Measurements from ENCODE around the gene AMACR. TPM values are rescaled to one million over a fixed set of nuclear protein-coding genes. Genes with fewer than 3 reads are reported as not detected.
"Not testable (repeated sequence)": the region's sequence is repeated elsewhere in the genome, so short reads cannot be mapped to it uniquely, and the experiment has no call there.

AMACR gene
- total RNA-seq, 1 donor from 2014 or later: 29.3 TPM

GRCh38 chr5:34014626-34015025, 6.8 kb upstream of the AMACR start:
- no peak for DNase-seq (ENCODE audit: low spot score)
- Mint-ChIP-seq H3K4me3 (ENCODE audit: unreplicated experiment) (no peak overlapping the region), H3K27ac (ENCODE audit: unreplicated experiment) (no peak overlapping the region), H3K9me3 (ENCODE audit: unreplicated experiment) (no peaks in the 10 kb centered on the region), H3K4me1 (ENCODE audit: unreplicated experiment) (no peaks in the 10 kb centered on the region), H3K27me3 (ENCODE audit: unreplicated experiment) (no peaks in the 10 kb centered on the region), H3K36me3 (ENCODE audit: low read depth, unreplicated experiment) (no peaks in the 10 kb centered on the region)
- no peak for TF ChIP-seq CTCF (IDR thresholded peaks at IDR 0.05; ENCODE audit: unreplicated experiment)

- H3K27ac Mint-ChIP-seq (ENCODE audit: unreplicated experiment): no peak overlapping the region
- no peak overlapping the region for H3K4me3 Mint-ChIP-seq (ENCODE audit: unreplicated experiment)
- H3K36me3 Mint-ChIP-seq (ENCODE audit: low read depth, unreplicated experiment): no peaks in the 10 kb centered on the region
- H3K4me1 Mint-ChIP-seq (ENCODE audit: unreplicated experiment): peaks cover 6% of the 10 kb centered on the region
- no peaks in the 10 kb centered on the region for H3K27me3 Mint-ChIP-seq (ENCODE audit: unreplicated experiment)
- no peaks in the 10 kb centered on the region for H3K9me3 Mint-ChIP-seq (ENCODE audit: unreplicated experiment)
- no peak for DNase-seq (ENCODE audit: low spot score)
- no peak for TF ChIP-seq CTCF (IDR thresholded peaks at IDR 0.05; ENCODE audit: unreplicated experiment)
These were observed 5.7 kb upstream of the AMACR start for GRCh38 chr5:34013547-34013946.

- no peak for TF ChIP-seq CTCF (IDR thresholded peaks at IDR 0.05; ENCODE audit: unreplicated experiment)
- no peaks in the 10 kb centered on the region for H3K27me3 Mint-ChIP-seq (ENCODE audit: unreplicated experiment)
- no peak overlapping the region for H3K4me3 Mint-ChIP-seq (ENCODE audit: unreplicated experiment)
- H3K36me3 Mint-ChIP-seq (ENCODE audit: low read depth, unreplicated experiment): no peaks in the 10 kb centered on the region
- H3K4me1 Mint-ChIP-seq (ENCODE audit: unreplicated experiment): peaks cover 6% of the 10 kb centered on the region
- no peaks in the 10 kb centered on the region for H3K9me3 Mint-ChIP-seq (ENCODE audit: unreplicated experiment)
- no peak for DNase-seq (ENCODE audit: low spot score)
- H3K27ac Mint-ChIP-seq (ENCODE audit: unreplicated experiment): no peak overlapping the region
These were observed 4.9 kb upstream of the AMACR start for GRCh38 chr5:34012791-34013190.

- no peak overlapping the region for H3K4me3 Mint-ChIP-seq (ENCODE audit: unreplicated experiment)
- H3K9me3 Mint-ChIP-seq (ENCODE audit: unreplicated experiment): no peaks in the 10 kb centered on the region
- peaks cover 7% of the 10 kb centered on the region for H3K36me3 Mint-ChIP-seq (ENCODE audit: low read depth, unreplicated experiment)
- H3K4me1 Mint-ChIP-seq (ENCODE audit: unreplicated experiment): peaks cover 14% of the 10 kb centered on the region
- peaks cover 6% of the 10 kb centered on the region for H3K27me3 Mint-ChIP-seq (ENCODE audit: unreplicated experiment)
- TF ChIP-seq CTCF (IDR thresholded peaks at IDR 0.05; ENCODE audit: unreplicated experiment): no peak
- no peak for DNase-seq (ENCODE audit: low spot score)
- no peak overlapping the region for H3K27ac Mint-ChIP-seq (ENCODE audit: unreplicated experiment)
These were observed 3.7 kb upstream of the AMACR start for GRCh38 chr5:34011536-34011935.

GRCh38 chr5:34010146-34010545, 2.3 kb upstream of the AMACR start:
- not testable (repeated sequence) for H3K27ac Mint-ChIP-seq (ENCODE audit: unreplicated experiment); H3K36me3 Mint-ChIP-seq (ENCODE audit: low read depth, unreplicated experiment); H3K27me3 Mint-ChIP-seq (ENCODE audit: unreplicated experiment); DNase-seq (ENCODE audit: low spot score); H3K9me3 Mint-ChIP-seq (ENCODE audit: unreplicated experiment); H3K4me3 Mint-ChIP-seq (ENCODE audit: unreplicated experiment)
- H3K4me1 Mint-ChIP-seq (ENCODE audit: unreplicated experiment): peaks cover 21% of the 10 kb centered on the region

GRCh38 chr5:34009610-34010009, 1.8 kb upstream of the AMACR start:
- Mint-ChIP-seq H3K27ac (ENCODE audit: unreplicated experiment) (peak overlapping the region; percentile 88), H3K36me3 (ENCODE audit: low read depth, unreplicated experiment) (peaks cover 7% of the 10 kb centered on the region), H3K9me3 (ENCODE audit: unreplicated experiment) (no peaks in the 10 kb centered on the region), H3K27me3 (ENCODE audit: unreplicated experiment) (peaks cover 6% of the 10 kb centered on the region), H3K4me3 (ENCODE audit: unreplicated experiment) (no peak overlapping the region), H3K4me1 (ENCODE audit: unreplicated experiment) (peaks cover 21% of the 10 kb centered on the region)
- no peak for TF ChIP-seq CTCF (IDR thresholded peaks at IDR 0.05; ENCODE audit: unreplicated experiment)
- DNase-seq (ENCODE audit: low spot score): no peak
